B cell (primary cell): Measurements from ENCODE around the gene MAFG.

Experiments used
- CTCF ChIP-seq: fragments of 200-600 bp; IDR thresholded peaks from one replicate; pipeline ENCODE4 v1.8.0; 2022; ENCODE audit warnings: antibody characterized with exemption, mild to moderate bottlenecking
- EZH2 ChIP-seq: IDR thresholded peaks from 2 replicates; pipeline ENCODE4 v1.6.1; 2012; ENCODE audit warnings: borderline replicate concordance, low read depth, mild to moderate bottlenecking, moderate library complexity, low read length; ENCODE audit not compliant: insufficient read depth, poor library complexity, severe bottlenecking

- TF ChIP-seq CTCF (no peak), EZH2 (no peak)
These were observed 58.8 kb downstream of the MAFG start for GRCh38 chr17:81868674-81869220.
